HepG2 (cell line): ENCODE results near the gene ACER2.

Experiments used
- ADNP ChIP-seq: sonication (generic); formaldehyde crosslinking; IDR thresholded peaks from 2 replicates; pipeline ENCODE4 v1.4.0; 2020; ENCODE audit warnings: missing genetic modification reagents
- RXRA ChIP-seq: sonication (generic); formaldehyde crosslinking; IDR thresholded peaks from 2 replicates; pipeline ENCODE4 v1.5.1; 2020; ENCODE audit warnings: missing genetic modification reagents
- ZNF670 ChIP-seq: sonication (generic); formaldehyde crosslinking; IDR thresholded peaks from 2 replicates; pipeline ENCODE4 v1.8.0; 2022; ENCODE audit warnings: mild to moderate bottlenecking, missing genetic modification reagents, borderline replicate concordance

DNA sequence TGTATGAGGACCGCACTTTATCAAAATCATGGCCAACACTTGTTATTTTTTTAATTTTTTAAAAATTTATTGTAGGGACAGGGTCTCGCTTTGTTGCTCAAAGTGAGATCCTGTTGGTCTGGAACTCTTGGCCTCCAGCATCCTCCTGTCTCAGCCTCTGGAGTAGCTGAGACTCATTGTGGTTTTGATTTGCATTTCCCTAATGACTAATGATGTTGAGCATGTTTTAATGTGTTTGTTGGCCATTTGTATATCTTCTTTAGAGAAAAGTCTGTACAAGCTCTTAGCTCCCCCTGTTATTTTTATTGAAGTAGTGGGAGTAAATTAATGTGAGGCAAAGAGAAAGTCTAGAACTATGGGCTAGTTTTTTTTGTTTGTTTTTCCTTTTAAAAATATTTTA, 27.2 kb upstream of the ACER2 start:
- TF ChIP-seq RXRA (no peak), ADNP (CRISPR knock-in tag) (no peak), ZNF670 (CRISPR knock-in tag) (no peak)
